Spleen (tissue), 7 donors: ENCODE data around the gene CHPF.

Source experiments
- CTCF ChIP-seq, 11 experiments: fragments of 200-600 bp in 7 of 11; fragments of 450-650 bp in 4 of 11; sonication (generic) in 4 of 11; IDR thresholded peaks in 8 of 11; conservative IDR thresholded peaks in 3 of 11; 1 replicate in 7 of 11; 2 replicates in 4 of 11; pipeline versions ENCODE4 v1.4.0 to v1.8.0; 2016 to 2021; ENCODE audit warnings: antibody characterized with exemption in 11 of 11, inconsistent platforms in 4 of 11, mild to moderate bottlenecking in 1 of 11
- POLR2A ChIP-seq, 3 donors: fragments of 450-650 bp; IDR thresholded peaks; one replicate each; pipeline ENCODE4 v1.5.1; 2017; ENCODE audit warnings: antibody characterized with exemption in 3 of 3, mild to moderate bottlenecking in 1 of 3
- POLR2AphosphoS5 ChIP-seq, 3 donors: sonication (generic); formaldehyde crosslinking; IDR thresholded peaks; one replicate each; pipeline ENCODE4 v1.5.1; 2017; ENCODE audit warnings: antibody characterized with exemption in 3 of 3
- donor health status: DM: no; HTN: no; CAD: no; lungs with moderate emphysema.
- donor health status: DM: no; HTN: no; CAD: no.
- donor health status: DM: no; HTN: no; CAD: no.

GRCh38 chr2:219592736-219593135 lies 49.1 kb upstream of the CHPF start:
- TF ChIP-seq POLR2A (IDR thresholded peaks at IDR 0.05) (no peak), CTCF (IDR thresholded peaks at IDR 0.05 in 8 of 11, conservative IDR thresholded peaks at IDR 0.05 in 3 of 11) (no peak), POLR2AphosphoS5 (IDR thresholded peaks at IDR 0.05) (no peak)
